Activated naive CD4-positive, alpha-beta T cell treated with anti-CD3 and anti-CD28 coated beads for 36 hours (primary cell): ENCODE data around the gene IKBKE. TPM values are rescaled to one million over a fixed set of nuclear protein-coding genes. Genes with fewer than 3 reads are reported as not detected.

Source experiments
- CTCF ChIA-PET: fragments of 350-600 bp; sonication (Branson Sonifier 250); formaldehyde crosslinking; loops from one replicate; lab custom pipeline; 2021; ENCODE audit warnings: antibody characterized with exemption; lab: Charles Lee
- DNase-seq: peaks from one replicate; pipeline ENCODE4 v3.0.0-alpha.2; 2020
- H3K27ac Mint-ChIP-seq: one replicate; pipeline ENCODE4 v1.8.0; 2021; ENCODE audit warnings: mild to moderate bottlenecking, mixed read lengths
- H3K27me3 Mint-ChIP-seq: one replicate; pipeline ENCODE4 v1.8.0; 2021; ENCODE audit warnings: low read depth, mixed read lengths
- H3K36me3 Mint-ChIP-seq: one replicate; pipeline ENCODE4 v1.8.0; 2021; ENCODE audit warnings: low read depth, mixed read lengths
- H3K4me1 Mint-ChIP-seq: one replicate; pipeline ENCODE4 v1.8.0; 2021; ENCODE audit warnings: low read depth, mixed read lengths
- H3K4me3 Mint-ChIP-seq: one replicate; pipeline ENCODE4 v1.8.0; 2021; ENCODE audit warnings: mild to moderate bottlenecking, moderate library complexity, mixed read lengths
- H3K9me3 Mint-ChIP-seq: one replicate; pipeline ENCODE4 v1.8.0; 2021; ENCODE audit warnings: mixed read lengths
- intact Hi-C: fragments of 100-400 bp; cut with micrococcal nuclease; formaldehyde crosslinking; loops from one replicate; pipeline ENCODE4 v1.15.1; 2023
- total RNA-seq, 2 experiments: library from RNA; stranded (reverse); gene quantifications; one replicate each; pipeline ENCODE4 v1.2.3, GENCODE V29; 2021

IKBKE gene
- total RNA-seq, 2 experiments from 2014 or later: 7.0 to 8.6 TPM

GRCh38 chr1:206489980-206490770 is 19.9 kb downstream of the IKBKE start:
- Mint-ChIP-seq H3K4me1 (no peaks in the 10 kb centered on the region), H3K4me3 (no peak overlapping the region), H3K9me3 (no peaks in the 10 kb centered on the region), H3K27ac (no peak overlapping the region), H3K36me3 (peaks cover 9% of the 10 kb centered on the region), H3K27me3 (no peaks in the 10 kb centered on the region)
- CTCF ChIA-PET: interaction anchor here (0.7 to 8.7 kb wide), 47 partner anchors 7 to 492 kb away, joined by 3 to 93 read pairs (median 4); partner anchors contain the start of genes DYRK3 and IKBKE
- DNase-seq: peak; percentile 87
- intact Hi-C loops: loop anchor here (1.0 to 10.0 kb wide), 9 partner anchors 17 to 495 kb away; partner anchors contain the start of genes DYRK3 and RASSF5

- intact Hi-C loops: loop anchor here (1.0 to 10.0 kb wide), 9 partner anchors 16 to 494 kb away; partner anchors contain the start of genes DYRK3 and RASSF5
- no peak for DNase-seq
- CTCF ChIA-PET: interaction anchor here (0.6 to 8.7 kb wide), 39 partner anchors 8 to 507 kb away, joined by 3 to 93 read pairs (median 4); no protein-coding TSS in a partner anchor
- Mint-ChIP-seq H3K27me3 (no peaks in the 10 kb centered on the region), H3K4me3 (no peak overlapping the region), H3K9me3 (no peaks in the 10 kb centered on the region), H3K27ac (peak overlapping the region; percentile 39), H3K4me1 (no peaks in the 10 kb centered on the region), H3K36me3 (peaks cover 9% of the 10 kb centered on the region)
Observed at GRCh38 chr1:206490771-206491405, 20.6 kb downstream of the IKBKE start.

- Mint-ChIP-seq H3K4me3 (no peak overlapping the region), H3K36me3 (peaks cover 9% of the 10 kb centered on the region), H3K4me1 (peaks cover 7% of the 10 kb centered on the region), H3K9me3 (no peaks in the 10 kb centered on the region), H3K27ac (peak overlapping the region; percentile 39), H3K27me3 (no peaks in the 10 kb centered on the region)
- no peak for DNase-seq
- intact Hi-C loops: loop anchor here (2.0 to 10.0 kb wide), 6 partner anchors 15 to 493 kb away; partner anchors contain the start of gene RASSF5
- CTCF ChIA-PET: interaction anchor here (0.9 to 8.7 kb wide), 12 partner anchors 8 to 172 kb away, joined by 3 to 93 read pairs (median 6); no protein-coding TSS in a partner anchor
Observed at GRCh38 chr1:206491616-206492015, 21.3 kb downstream of the IKBKE start.

- Mint-ChIP-seq H3K36me3 (peaks cover 9% of the 10 kb centered on the region), H3K27me3 (no peaks in the 10 kb centered on the region), H3K4me1 (peaks cover 9% of the 10 kb centered on the region), H3K4me3 (no peak overlapping the region), H3K27ac (no peak overlapping the region), H3K9me3 (no peaks in the 10 kb centered on the region)
- CTCF ChIA-PET: interaction anchor here (0.6 to 8.7 kb wide), 4 partner anchors 14 to 171 kb away, joined by 3 to 93 read pairs (median 8); no protein-coding TSS in a partner anchor
- intact Hi-C loops: loop anchor here (5.0 to 10.0 kb wide), 3 partner anchors 235 to 492 kb away; no protein-coding TSS in a partner anchor
- no peak for DNase-seq
Observed at GRCh38 chr1:206492589-206492988, 22.3 kb downstream of the IKBKE start.

- intact Hi-C loops: loop anchor here (5.0 to 10.0 kb wide), 3 partner anchors 234 to 492 kb away; no protein-coding TSS in a partner anchor
- Mint-ChIP-seq H3K9me3 (no peaks in the 10 kb centered on the region), H3K4me1 (peaks cover 9% of the 10 kb centered on the region), H3K4me3 (no peak overlapping the region), H3K36me3 (peaks cover 9% of the 10 kb centered on the region), H3K27ac (no peak overlapping the region), H3K27me3 (no peaks in the 10 kb centered on the region)
- CTCF ChIA-PET: interaction anchor here (0.6 to 8.7 kb wide), 7 partner anchors 12 to 170 kb away, joined by 3 to 93 read pairs (median 4); partner anchors contain the start of gene IKBKE
- no peak for DNase-seq
Observed at GRCh38 chr1:206493279-206493678, 23.0 kb downstream of the IKBKE start.

GRCh38 chr1:206495011-206495461 is 24.8 kb downstream of the IKBKE start:
- H3K4me1 Mint-ChIP-seq: peaks cover 9% of the 10 kb centered on the region
- CTCF ChIA-PET: interaction anchor here (0.8 to 8.7 kb wide), 5 partner anchors 11 to 169 kb away, joined by 4 to 93 read pairs (median 7); partner anchors contain the start of gene RASSF5
- H3K27ac Mint-ChIP-seq: peak overlapping the region; percentile 11
- intact Hi-C loops: loop anchor here (10.0 kb wide), 1 partner anchor 490 kb away; no protein-coding TSS in a partner anchor
- DNase-seq: no peak
- H3K36me3 Mint-ChIP-seq: peaks cover 9% of the 10 kb centered on the region
- no peaks in the 10 kb centered on the region for H3K9me3 Mint-ChIP-seq
- no peak overlapping the region for H3K4me3 Mint-ChIP-seq
- H3K27me3 Mint-ChIP-seq: no peaks in the 10 kb centered on the region

- intact Hi-C loops: loop anchor here (10.0 kb wide), 1 partner anchor 489 kb away; no protein-coding TSS in a partner anchor
- H3K27ac Mint-ChIP-seq: no peak overlapping the region
- H3K36me3 Mint-ChIP-seq: peaks cover 9% of the 10 kb centered on the region
- DNase-seq: no peak
- H3K4me1 Mint-ChIP-seq: peaks cover 9% of the 10 kb centered on the region
- H3K4me3 Mint-ChIP-seq: no peak overlapping the region
- CTCF ChIA-PET: interaction anchor here (0.8 to 8.7 kb wide), 5 partner anchors 11 to 168 kb away, joined by 4 to 93 read pairs (median 7); partner anchors contain the start of gene RASSF5
- H3K9me3 Mint-ChIP-seq: no peaks in the 10 kb centered on the region
- no peaks in the 10 kb centered on the region for H3K27me3 Mint-ChIP-seq
Observed at GRCh38 chr1:206495493-206496046, 25.3 kb downstream of the IKBKE start.

- H3K4me3 Mint-ChIP-seq: no peak overlapping the region
- H3K27ac Mint-ChIP-seq: peak overlapping the region; percentile 21
- no peaks in the 10 kb centered on the region for H3K27me3 Mint-ChIP-seq
- H3K9me3 Mint-ChIP-seq: no peaks in the 10 kb centered on the region
- intact Hi-C loops: loop anchor here (10.0 kb wide), 1 partner anchor 489 kb away; no protein-coding TSS in a partner anchor
- DNase-seq: no peak
- peaks cover 8% of the 10 kb centered on the region for H3K36me3 Mint-ChIP-seq
- peaks cover 11% of the 10 kb centered on the region for H3K4me1 Mint-ChIP-seq
- CTCF ChIA-PET: interaction anchor here (0.8 to 8.7 kb wide), 6 partner anchors 10 to 168 kb away, joined by 3 to 93 read pairs (median 6); partner anchors contain the start of gene RASSF5
Observed at GRCh38 chr1:206496131-206496793, 26.0 kb downstream of the IKBKE start.

- Mint-ChIP-seq H3K4me3 (no peak overlapping the region), H3K4me1 (peaks cover 14% of the 10 kb centered on the region), H3K27me3 (no peaks in the 10 kb centered on the region), H3K36me3 (peaks cover 3% of the 10 kb centered on the region), H3K9me3 (no peaks in the 10 kb centered on the region), H3K27ac (peak overlapping the region; percentile 48)
- intact Hi-C loops: loop anchor here (10.0 kb wide), 1 partner anchor 487 kb away; no protein-coding TSS in a partner anchor
- CTCF ChIA-PET: interaction anchor here (0.6 to 3.6 kb wide), 6 partner anchors 8 to 229 kb away, joined by 3 to 12 read pairs (median 4); no protein-coding TSS in a partner anchor
- DNase-seq: no peak
Observed at GRCh38 chr1:206497363-206497762, 27.1 kb downstream of the IKBKE start.

- no peaks in the 10 kb centered on the region for H3K27me3 Mint-ChIP-seq
- no peak for DNase-seq
- H3K36me3 Mint-ChIP-seq: peaks cover 3% of the 10 kb centered on the region
- intact Hi-C loops: loop anchor here (10.0 kb wide), 1 partner anchor 487 kb away; no protein-coding TSS in a partner anchor
- no peak overlapping the region for H3K4me3 Mint-ChIP-seq
- peaks cover 14% of the 10 kb centered on the region for H3K4me1 Mint-ChIP-seq
- CTCF ChIA-PET: interaction anchor here (0.6 to 1.6 kb wide), 5 partner anchors 8 to 228 kb away, joined by 4 to 6 read pairs (median 4); no protein-coding TSS in a partner anchor
- H3K9me3 Mint-ChIP-seq: no peaks in the 10 kb centered on the region
- H3K27ac Mint-ChIP-seq: no peak overlapping the region
Observed at GRCh38 chr1:206497774-206498173, 27.5 kb downstream of the IKBKE start.
